ENCODE results near the gene TP53AIP1.

TP53AIP1 gene

DNA sequence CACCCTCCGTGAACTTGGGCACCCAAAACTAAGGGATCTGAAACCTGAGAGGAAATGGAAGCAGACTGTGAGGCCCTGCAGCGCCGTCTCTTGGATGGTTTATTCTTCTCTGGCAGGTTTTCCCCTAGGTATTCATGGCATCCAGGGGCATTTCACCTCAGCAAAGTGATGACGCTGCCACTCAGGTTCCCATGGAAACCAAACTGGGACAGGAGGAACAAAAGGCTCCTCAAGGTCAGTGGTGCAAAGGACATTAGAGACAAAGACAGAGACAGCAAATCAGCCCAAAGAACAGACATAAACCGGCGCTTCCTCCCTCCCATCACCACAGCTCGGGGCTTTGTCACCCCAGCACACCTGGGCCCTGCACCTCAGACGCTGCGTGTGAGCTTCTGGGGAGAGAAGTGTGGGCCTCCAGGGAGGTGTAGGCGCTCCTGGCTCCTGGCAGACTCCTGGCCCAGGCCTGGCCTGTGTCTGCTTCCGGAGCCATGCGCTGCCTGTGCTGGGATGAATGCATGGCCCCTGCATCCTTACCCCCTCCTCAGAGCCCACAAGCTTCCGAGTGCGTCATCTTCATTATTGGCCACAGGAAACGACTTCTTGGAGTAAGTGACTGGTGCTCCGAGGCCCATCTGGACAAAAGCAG, 5.9 kb downstream of the TP53AIP1 start:
- ATAC-seq, result no peak
- H3K36me3 Mint-ChIP-seq, result no peaks in the 10 kb centered on the region
- H3K4me1 Mint-ChIP-seq, result no peaks in the 10 kb centered on the region
- H3K9me3 Mint-ChIP-seq, result no peaks in the 10 kb centered on the region
- H3K4me3 Mint-ChIP-seq, result no peak overlapping the region
- no peak for DNase-seq (ENCODE audit: low spot score in 2 of 2)
- H3K27ac Mint-ChIP-seq, result no peak overlapping the region

DNA sequence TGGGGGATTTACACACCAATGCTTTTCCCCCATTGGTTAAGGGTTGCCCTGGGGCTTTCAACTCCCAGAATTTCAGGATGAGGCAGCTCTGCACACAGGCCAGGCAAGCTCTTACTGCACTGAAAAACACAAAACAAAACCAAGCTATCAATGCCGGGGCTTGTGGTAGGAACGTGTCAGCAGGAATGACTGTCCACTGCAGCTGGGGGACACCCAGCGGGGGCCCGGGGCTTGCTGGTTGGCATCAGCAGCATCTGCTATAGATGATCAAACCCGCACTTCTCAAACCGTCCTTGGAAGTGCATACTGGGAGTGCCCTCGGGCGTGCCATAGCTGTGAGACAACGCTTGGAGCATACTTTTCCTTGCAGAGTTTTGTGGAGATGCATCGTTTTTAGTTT, 7.7 kb downstream of the TP53AIP1 start:
- no peaks in the 10 kb centered on the region for H3K36me3 Mint-ChIP-seq
- H3K4me3 Mint-ChIP-seq, result no peak overlapping the region
- no peak overlapping the region for H3K27ac Mint-ChIP-seq
- no peaks in the 10 kb centered on the region for H3K9me3 Mint-ChIP-seq
- no peak for DNase-seq (ENCODE audit: low spot score in 2 of 2)
- H3K4me1 Mint-ChIP-seq, result no peaks in the 10 kb centered on the region
- ATAC-seq, result no peak

DNA sequence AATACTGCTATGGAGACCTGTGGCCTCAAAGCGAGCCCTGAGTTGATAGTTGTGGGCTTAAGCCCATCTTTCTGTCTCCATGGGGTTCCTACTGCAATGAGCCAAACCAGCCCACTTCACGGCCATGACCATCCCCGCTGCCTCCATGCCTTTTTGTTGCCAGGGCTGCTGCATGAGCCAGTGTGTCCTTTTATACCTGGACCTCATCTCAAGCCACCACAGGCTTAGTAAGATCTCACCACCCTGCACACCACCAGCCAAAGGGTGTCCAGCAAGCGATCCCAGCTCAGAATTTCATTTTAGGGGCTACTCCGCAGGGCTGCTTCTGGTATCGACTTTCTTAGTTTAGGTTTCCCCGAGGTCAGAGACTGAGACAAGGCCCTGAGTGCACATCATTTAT, 8.3 kb downstream of the TP53AIP1 start:
- H3K4me1 Mint-ChIP-seq, result peaks cover 5% of the 10 kb centered on the region
- DNase-seq (ENCODE audit: low spot score in 2 of 2), result no peak
- no peak overlapping the region for H3K4me3 Mint-ChIP-seq
- H3K36me3 Mint-ChIP-seq, result no peaks in the 10 kb centered on the region
- no peak for ATAC-seq
- no peaks in the 10 kb centered on the region for H3K9me3 Mint-ChIP-seq
- H3K27ac Mint-ChIP-seq, result no peak overlapping the region

DNA sequence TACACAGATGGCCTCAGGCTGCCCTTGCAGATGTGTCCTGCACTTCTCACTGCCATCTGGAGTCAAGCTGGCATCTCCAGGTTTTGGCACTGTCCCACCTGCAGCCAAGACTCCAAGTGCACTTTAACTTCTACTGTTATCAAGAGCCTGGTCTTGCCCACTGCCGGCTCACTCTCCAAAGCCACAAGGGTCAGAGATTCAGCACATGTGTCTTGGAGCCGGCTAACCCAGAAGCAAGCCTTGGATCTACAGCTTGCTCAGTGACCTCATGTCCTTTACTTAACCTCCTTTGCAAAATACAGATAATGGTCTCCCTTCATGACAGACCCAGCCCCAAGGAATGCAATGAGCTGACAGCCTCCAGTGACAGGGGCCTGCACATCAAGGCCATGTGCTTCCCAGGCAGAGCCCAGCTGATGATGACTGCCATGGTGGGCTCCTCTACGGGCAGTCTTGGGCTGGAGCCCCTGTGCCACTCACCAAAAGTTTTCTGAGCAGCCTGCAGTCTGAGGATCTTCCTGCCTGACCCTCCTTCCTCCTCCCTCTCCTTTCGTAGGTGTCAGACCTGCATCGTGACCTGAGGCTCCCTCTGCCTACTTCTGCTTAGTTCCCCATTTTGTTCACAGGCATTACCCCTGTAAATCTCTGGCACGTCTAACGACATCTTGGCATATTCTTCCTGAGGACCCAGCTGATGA, 9.0 kb downstream of the TP53AIP1 start:
- Mint-ChIP-seq H3K4me1 (peaks cover 11% of the 10 kb centered on the region), H3K36me3 (no peaks in the 10 kb centered on the region), H3K4me3 (no peak overlapping the region), H3K9me3 (no peaks in the 10 kb centered on the region), H3K27ac (no peak overlapping the region)
- DNase-seq (ENCODE audit: low spot score in 2 of 2) (no peak), ATAC-seq (no peak)

DNA sequence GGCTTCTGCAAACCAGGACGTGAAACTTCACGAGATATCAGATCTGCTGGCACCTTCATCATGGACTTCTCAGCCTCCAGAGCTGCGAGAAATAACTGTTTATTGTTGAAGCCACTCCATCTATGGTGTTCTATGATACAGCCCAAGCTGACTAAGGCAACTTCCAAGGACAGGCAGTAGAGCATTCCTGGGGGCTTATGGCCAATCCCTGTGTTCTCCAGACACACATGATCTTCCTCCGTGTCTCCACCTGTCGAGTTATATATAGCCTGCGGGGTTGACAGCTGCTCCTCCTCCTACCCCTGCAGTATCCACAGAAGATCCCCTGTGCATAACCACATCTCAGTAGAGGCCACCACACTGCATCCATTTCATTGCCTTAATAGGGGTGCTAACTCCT, 11.0 kb downstream of the TP53AIP1 start:
- Mint-ChIP-seq H3K36me3 (no peaks in the 10 kb centered on the region), H3K4me1 (peaks cover 20% of the 10 kb centered on the region), H3K9me3 (no peaks in the 10 kb centered on the region), H3K4me3 (no peak overlapping the region), H3K27ac (no peak overlapping the region)
- no peak for ATAC-seq
- DNase-seq (ENCODE audit: low spot score in 2 of 2), result no peak

DNA sequence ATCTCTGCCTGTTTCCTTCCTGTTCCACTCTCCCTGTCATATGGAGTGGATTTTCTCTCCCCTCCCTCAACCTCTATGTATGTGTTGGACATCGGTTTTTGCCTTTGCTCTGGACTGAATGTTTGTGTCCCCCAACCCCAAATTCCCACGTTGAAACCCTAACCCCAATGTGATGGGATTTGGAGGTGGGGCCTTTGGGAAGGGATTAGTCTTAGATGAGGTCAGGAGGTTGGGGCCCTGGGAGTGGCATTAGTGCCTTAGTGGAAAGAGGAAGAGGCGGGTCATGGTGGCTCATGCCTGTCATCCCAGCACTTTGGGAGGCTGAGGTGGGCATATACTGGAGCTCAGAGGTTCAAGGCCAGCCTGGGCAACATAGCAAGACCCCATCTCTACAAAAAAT, 11.6 kb downstream of the TP53AIP1 start:
- Mint-ChIP-seq H3K4me1 (peaks cover 20% of the 10 kb centered on the region), H3K27ac (no peak overlapping the region), H3K9me3 (no peaks in the 10 kb centered on the region), H3K36me3 (no peaks in the 10 kb centered on the region), H3K4me3 (no peak overlapping the region)
- ATAC-seq (no peak), DNase-seq (ENCODE audit: low spot score in 2 of 2) (no peak)

DNA sequence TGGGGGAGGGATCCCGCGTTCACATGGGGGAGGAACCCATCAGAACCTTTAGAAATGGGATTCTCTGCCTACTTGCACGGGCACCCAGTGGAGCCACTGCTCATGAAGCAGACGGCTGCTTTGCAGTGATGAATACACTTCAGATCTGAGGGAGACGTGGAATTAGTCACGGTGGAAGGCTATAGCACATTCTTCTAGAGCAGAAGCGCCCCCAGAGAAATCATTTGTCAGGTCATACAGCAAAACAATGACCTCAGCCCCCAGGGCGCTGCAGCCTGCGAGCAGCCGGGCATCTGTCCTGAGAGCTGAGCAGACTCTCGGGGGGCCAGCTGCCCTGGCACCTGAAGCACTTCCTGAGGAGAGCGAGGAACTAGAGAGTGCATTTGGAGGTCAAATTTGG, 12.7 kb downstream of the TP53AIP1 start:
- H3K4me3 Mint-ChIP-seq, result no peak overlapping the region
- ATAC-seq (no peak), DNase-seq (ENCODE audit: low spot score in 2 of 2) (no peak)
- H3K27ac Mint-ChIP-seq, result no peak overlapping the region
- no peaks in the 10 kb centered on the region for H3K36me3 Mint-ChIP-seq
- H3K9me3 Mint-ChIP-seq, result no peaks in the 10 kb centered on the region
- peaks cover 20% of the 10 kb centered on the region for H3K4me1 Mint-ChIP-seq

DNA sequence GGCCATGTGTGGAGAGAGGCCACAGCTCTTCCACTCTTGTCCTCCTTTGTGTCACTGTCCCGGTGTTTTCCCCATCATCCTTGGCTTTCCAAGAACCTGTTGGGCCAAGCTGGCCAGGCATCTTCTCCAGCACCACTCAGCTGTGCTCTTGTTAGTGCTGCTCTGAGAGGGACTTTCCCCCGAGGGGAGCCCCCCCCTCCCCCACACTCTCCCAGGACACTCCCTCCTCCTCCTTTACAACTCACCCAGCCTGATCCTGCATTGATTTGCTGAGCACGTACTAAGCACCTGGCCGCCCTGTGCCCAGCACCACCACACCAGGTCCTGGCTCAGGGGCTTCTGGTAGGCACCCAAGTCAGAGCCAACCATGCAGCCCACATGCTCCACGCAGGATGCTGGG, 13.2 kb downstream of the TP53AIP1 start:
- no peak for ATAC-seq
- H3K9me3 Mint-ChIP-seq, result no peaks in the 10 kb centered on the region
- no peak overlapping the region for H3K27ac Mint-ChIP-seq
- peaks cover 20% of the 10 kb centered on the region for H3K4me1 Mint-ChIP-seq
- no peak overlapping the region for H3K4me3 Mint-ChIP-seq
- H3K36me3 Mint-ChIP-seq, result no peaks in the 10 kb centered on the region
- DNase-seq (ENCODE audit: low spot score in 2 of 2), result no peak

DNA sequence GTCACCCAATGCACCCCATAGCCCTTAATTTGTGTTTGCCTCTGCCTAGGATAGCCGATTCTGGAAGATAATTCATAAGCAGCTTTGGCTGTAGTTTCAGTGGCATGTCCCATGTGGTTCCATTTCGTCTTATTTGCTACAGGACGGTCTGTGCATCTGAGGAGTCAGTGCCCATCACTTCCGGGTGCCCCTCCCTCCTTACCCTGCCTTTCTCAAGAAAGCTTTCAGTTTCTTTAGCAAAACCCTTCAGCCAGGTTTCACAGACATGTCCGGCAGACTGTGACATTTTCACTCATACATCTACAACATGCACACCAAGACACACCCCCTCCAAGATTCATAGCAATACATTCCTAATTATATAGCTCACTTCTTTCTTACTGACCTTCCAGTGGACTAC, 14.3 kb downstream of the TP53AIP1 start:
- no peaks in the 10 kb centered on the region for H3K36me3 Mint-ChIP-seq
- ATAC-seq, result peak; percentile 31
- no peak overlapping the region for H3K27ac Mint-ChIP-seq
- no peaks in the 10 kb centered on the region for H3K9me3 Mint-ChIP-seq
- H3K4me3 Mint-ChIP-seq, result no peak overlapping the region
- no peak for DNase-seq (ENCODE audit: low spot score in 2 of 2)
- H3K4me1 Mint-ChIP-seq, result peaks cover 20% of the 10 kb centered on the region

DNA sequence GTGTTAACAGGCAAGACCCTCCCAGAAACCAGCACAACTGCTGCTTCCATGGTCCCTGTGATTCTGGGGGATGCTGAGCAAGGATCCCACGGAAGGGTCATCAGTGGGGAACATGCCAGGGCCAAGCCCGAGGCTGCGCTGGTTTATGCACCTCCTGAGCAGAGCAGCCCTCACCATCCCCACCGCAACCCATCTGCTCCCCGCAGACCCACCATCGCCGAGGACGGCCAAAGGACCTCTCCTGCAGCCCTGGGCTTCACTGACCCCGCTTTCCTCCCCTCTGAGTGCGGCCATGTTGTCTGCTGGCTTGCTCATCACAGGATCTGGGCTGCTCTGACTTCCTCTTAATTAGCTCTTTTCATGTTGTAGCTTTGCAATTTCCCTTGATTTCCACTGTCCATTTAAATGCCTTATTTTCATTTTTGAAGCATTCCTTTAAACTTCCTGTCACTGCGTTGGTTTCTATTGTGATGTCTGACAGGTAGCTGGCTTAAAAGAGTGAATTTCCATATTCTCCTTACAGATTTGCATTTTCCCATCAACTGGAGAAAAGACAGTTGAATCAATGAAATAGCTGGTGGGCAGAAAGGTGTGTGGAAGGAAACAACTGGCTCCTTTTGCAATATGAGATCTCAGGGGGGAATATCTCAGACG, 14.9 kb downstream of the TP53AIP1 start:
- no peak overlapping the region for H3K27ac Mint-ChIP-seq
- peaks cover 20% of the 10 kb centered on the region for H3K4me1 Mint-ChIP-seq
- no peaks in the 10 kb centered on the region for H3K9me3 Mint-ChIP-seq
- ATAC-seq, result no peak
- no peak overlapping the region for H3K4me3 Mint-ChIP-seq
- no peaks in the 10 kb centered on the region for H3K36me3 Mint-ChIP-seq
- no peak for DNase-seq (ENCODE audit: low spot score in 2 of 2)

DNA sequence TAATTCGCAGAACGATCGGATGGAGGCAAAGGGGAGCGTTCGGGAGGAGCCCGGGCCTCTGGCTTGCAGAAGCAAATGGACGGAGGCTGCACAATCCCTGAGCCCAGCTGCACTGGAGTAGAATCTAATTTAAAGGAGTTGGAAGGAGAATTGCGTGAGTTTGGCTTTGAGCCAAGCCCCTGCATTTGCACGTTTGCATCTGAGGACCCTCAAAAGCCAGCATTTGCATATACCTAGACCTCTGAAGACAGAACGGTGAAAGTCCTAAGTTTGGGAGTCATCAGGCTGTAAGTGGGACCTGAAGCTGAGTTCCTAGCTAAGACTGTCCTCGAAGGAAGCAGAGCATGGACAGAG, 15.6 kb downstream of the TP53AIP1 start:
- H3K4me3 Mint-ChIP-seq, result no peak overlapping the region
- H3K4me1 Mint-ChIP-seq, result peaks cover 20% of the 10 kb centered on the region
- H3K36me3 Mint-ChIP-seq, result no peaks in the 10 kb centered on the region
- ATAC-seq (no peak), DNase-seq (ENCODE audit: low spot score in 2 of 2) (no peak)
- H3K9me3 Mint-ChIP-seq, result no peaks in the 10 kb centered on the region
- H3K27ac Mint-ChIP-seq, result no peak overlapping the region

DNA sequence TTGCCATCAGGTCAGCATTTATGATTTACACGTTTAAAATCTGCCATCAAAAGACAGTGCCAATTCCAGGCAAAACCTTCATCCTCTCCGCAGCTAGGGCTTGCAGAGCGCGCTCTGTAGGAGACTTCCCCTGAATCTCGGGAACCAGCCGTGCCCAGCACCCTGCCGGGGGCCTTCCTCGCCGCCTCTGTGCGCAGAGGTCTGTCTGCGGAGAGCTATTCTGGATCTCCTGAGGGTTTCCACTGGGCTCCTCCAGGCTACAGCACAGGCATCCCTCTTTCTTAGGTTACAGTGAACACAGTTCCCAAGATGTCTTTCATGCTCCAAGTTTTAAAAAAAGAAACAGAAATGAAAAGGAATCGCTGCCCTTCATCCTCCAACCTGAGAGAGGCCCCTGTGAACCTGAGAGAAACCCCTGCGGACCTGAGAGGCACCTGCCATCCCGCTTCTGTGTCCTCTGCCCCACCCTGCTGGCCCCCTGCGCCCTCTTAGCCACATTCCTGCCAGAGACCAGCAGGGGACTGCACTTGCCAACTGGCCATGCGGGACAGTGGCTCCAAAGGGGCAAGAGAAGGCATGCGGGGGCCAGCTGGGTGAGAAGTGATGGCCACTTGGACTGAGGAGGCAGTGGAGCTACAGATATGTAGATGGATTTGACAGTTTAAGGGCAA, 16.1 kb downstream of the TP53AIP1 start:
- no peak for ATAC-seq
- no peak overlapping the region for H3K4me3 Mint-ChIP-seq
- peaks cover 20% of the 10 kb centered on the region for H3K4me1 Mint-ChIP-seq
- no peaks in the 10 kb centered on the region for H3K36me3 Mint-ChIP-seq
- no peak overlapping the region for H3K27ac Mint-ChIP-seq
- no peaks in the 10 kb centered on the region for H3K9me3 Mint-ChIP-seq
- DNase-seq (ENCODE audit: low spot score in 2 of 2), result no peak

DNA sequence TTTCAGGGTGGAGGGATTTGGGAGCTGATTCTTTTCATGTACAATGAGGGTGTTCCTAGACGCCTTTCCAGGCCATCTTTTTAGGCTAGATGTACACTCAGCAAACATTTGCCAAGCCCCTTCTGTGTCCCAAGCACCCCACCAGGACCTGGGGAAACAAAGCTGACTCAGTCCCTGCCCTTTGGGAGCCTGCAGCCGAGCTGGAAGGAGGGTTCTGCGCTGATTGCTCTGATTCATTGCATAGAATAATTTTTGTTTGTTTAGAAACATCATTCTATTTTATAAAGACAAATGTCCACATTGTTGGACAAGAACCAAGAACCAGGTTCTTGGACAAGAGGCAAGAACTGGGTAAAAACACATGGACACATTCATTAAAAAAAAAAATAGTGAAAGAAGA, 16.7 kb downstream of the TP53AIP1 start:
- no peak for ATAC-seq
- no peaks in the 10 kb centered on the region for H3K9me3 Mint-ChIP-seq
- no peak overlapping the region for H3K4me3 Mint-ChIP-seq
- no peak for DNase-seq (ENCODE audit: low spot score in 2 of 2)
- no peak overlapping the region for H3K27ac Mint-ChIP-seq
- no peaks in the 10 kb centered on the region for H3K36me3 Mint-ChIP-seq
- H3K4me1 Mint-ChIP-seq, result peaks cover 20% of the 10 kb centered on the region

DNA sequence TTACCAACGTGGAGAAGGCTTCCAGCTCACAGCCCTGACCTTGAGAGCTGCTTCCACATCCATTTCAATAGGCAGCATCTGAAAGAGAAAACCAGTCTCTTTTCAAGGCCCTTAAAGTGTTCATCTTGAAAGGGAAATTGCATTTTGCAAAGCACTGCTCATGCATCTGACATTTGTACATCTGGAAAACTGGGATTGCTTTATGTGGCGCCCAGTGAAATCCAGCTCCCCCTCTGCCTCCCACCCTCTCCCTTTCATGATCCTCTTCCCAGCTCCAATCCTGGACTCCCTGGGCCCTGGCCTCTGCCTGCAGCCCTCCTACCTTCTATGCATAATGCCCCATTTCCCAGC, 17.4 kb downstream of the TP53AIP1 start:
- no peaks in the 10 kb centered on the region for H3K36me3 Mint-ChIP-seq
- H3K4me3 Mint-ChIP-seq, result no peak overlapping the region
- H3K9me3 Mint-ChIP-seq, result no peaks in the 10 kb centered on the region
- DNase-seq (ENCODE audit: low spot score in 2 of 2) (no peak), ATAC-seq (no peak)
- peaks cover 20% of the 10 kb centered on the region for H3K4me1 Mint-ChIP-seq
- H3K27ac Mint-ChIP-seq, result no peak overlapping the region

DNA sequence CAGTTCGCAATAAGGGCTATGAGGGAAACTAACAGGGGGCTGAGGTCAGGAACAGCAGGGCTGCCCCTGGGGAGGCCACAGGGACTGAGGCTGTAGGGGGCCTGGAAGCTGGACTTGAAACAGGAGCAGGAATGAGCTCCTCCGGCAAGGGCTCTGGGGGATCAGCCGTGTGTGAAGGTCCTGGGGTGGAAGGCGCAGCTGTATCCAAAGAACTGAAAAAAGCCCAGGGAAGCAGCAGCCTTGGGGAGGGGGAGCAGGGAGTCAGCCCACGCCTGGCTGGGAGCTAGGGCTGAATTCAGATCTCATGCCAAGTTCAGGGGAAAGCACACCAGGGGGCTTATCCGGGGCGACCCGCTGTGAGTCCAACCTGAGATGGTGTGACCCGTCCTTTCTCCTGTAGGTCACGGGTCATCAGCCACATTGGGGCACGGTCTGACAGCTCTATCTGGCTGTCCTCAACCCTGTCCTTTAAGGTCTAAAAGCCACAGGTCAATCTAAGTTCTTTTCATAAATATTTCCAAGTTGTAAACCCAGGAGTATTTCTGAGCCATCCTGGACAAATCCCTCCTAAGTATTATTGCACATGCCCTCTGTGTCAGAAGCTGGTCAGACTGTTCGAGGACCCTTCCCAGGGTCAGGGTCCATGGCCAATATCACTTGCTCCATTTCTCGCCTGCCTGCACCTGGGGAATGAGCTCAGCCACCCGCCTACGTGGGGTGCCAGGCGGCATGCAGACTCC, 18.0 kb downstream of the TP53AIP1 start:
- no peak for DNase-seq (ENCODE audit: low spot score in 2 of 2)
- no peak overlapping the region for H3K4me3 Mint-ChIP-seq
- no peaks in the 10 kb centered on the region for H3K36me3 Mint-ChIP-seq
- no peak overlapping the region for H3K27ac Mint-ChIP-seq
- ATAC-seq, result no peak
- peaks cover 18% of the 10 kb centered on the region for H3K4me1 Mint-ChIP-seq
- no peaks in the 10 kb centered on the region for H3K9me3 Mint-ChIP-seq
